ENCODE measurements around the gene IQCE. TPM values are rescaled to one million over a fixed set of nuclear protein-coding genes. Genes with fewer than 3 reads are reported as not detected.

IQCE gene
- total RNA-seq, 1 experiment from 2014 or later: 35.8 TPM

DNA sequence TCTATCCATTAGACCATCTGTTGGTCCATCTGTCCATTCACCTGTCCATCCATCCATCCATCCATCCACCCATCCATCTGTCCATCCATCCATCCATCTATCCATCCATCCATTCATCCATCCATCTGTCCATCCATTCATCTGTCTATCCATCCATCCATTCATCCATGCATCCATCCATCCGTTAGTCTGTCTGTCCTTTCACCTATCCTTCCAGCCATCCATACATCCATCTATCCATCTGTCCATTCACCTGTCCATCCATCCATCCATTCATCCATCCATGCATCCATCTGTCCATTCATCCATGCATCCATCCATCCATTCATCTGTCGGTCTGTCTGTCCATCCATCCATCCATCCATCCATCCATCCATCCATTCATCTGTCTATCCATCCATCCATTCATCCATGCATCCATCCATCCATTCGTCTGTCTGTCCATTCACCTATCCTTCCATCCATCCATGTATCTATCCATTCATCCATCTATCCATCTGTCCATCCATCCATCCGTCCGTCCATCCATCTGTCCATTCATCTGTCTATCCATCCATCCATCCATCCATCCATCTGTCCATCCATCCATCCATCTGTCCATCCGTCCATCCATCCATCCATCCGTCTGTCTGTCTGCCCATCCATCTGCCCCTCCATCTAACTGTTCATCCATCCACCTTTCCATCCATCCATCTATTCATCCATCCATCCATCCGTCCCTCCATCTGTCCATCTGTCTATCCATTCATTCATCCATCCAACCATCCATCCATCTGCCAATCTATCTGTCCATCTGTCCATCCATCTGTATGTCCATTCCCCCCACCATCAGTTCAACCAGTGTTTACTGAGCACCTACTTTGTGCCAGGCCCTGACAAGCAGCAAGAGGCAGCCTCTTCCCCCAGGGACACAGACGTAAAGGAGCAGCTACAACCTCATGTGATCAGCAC lies 44.0 kb upstream of the IQCE start:
- Histone ChIP-seq H3K27ac (no peak overlapping the region), H4K20me1 (ENCODE audit: insufficient read depth) (no peaks in the 10 kb centered on the region), H3K9me3 (ENCODE audit: insufficient read depth, low read depth) (no peaks in the 10 kb centered on the region), H3K9me2 (ENCODE audit: insufficient read depth) (no peaks in the 10 kb centered on the region), H3K4me3 (no peak overlapping the region), H3K4me2 (no peak overlapping the region), H3K36me3 (ENCODE audit: low read depth) (no peaks in the 10 kb centered on the region), H3F3A (ENCODE audit: insufficient read depth, low read depth) (0 out of 2 replicates have a peak, but pooled peaks cover 3% of the 10 kb centered on the region), H3K79me2 (ENCODE audit: low read depth) (no peaks in the 10 kb centered on the region), H3K4me1 (replicated peaks; ENCODE audit: insufficient read depth) (peaks cover 15% of the 10 kb centered on the region), H3K27me3 (ENCODE audit: insufficient read depth, low read depth) (peaks cover 9% of the 10 kb centered on the region; the same call in 1 of the 2 replicates), H2AFZ (no peak overlapping the region)
- CTCF ChIA-PET: no interaction called here
- intact Hi-C loops (cut with micrococcal nuclease; ENCODE audit: unreplicated experiment): no loop called here
- POLR2A ChIA-PET (ENCODE audit: unreplicated experiment): no interaction called here
- BruUV-seq (replicated peaks): no TSS peak
- no peak for TF ChIP-seq EZH2 (IDR thresholded peaks at IDR 0.05; ENCODE audit: low read depth)
- TF ChIP-seq, protein P1, sequence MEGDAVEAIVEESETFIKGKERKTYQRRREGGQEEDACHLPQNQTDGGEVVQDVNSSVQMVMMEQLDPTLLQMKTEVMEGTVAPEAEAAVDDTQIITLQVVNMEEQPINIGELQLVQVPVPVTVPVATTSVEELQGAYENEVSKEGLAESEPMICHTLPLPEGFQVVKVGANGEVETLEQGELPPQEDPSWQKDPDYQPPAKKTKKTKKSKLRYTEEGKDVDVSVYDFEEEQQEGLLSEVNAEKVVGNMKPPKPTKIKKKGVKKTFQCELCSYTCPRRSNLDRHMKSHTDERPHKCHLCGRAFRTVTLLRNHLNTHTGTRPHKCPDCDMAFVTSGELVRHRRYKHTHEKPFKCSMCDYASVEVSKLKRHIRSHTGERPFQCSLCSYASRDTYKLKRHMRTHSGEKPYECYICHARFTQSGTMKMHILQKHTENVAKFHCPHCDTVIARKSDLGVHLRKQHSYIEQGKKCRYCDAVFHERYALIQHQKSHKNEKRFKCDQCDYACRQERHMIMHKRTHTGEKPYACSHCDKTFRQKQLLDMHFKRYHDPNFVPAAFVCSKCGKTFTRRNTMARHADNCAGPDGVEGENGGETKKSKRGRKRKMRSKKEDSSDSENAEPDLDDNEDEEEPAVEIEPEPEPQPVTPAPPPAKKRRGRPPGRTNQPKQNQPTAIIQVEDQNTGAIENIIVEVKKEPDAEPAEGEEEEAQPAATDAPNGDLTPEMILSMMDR (conservative IDR thresholded peaks at IDR 0.05): no peak
- DNase-seq: no peak

DNA sequence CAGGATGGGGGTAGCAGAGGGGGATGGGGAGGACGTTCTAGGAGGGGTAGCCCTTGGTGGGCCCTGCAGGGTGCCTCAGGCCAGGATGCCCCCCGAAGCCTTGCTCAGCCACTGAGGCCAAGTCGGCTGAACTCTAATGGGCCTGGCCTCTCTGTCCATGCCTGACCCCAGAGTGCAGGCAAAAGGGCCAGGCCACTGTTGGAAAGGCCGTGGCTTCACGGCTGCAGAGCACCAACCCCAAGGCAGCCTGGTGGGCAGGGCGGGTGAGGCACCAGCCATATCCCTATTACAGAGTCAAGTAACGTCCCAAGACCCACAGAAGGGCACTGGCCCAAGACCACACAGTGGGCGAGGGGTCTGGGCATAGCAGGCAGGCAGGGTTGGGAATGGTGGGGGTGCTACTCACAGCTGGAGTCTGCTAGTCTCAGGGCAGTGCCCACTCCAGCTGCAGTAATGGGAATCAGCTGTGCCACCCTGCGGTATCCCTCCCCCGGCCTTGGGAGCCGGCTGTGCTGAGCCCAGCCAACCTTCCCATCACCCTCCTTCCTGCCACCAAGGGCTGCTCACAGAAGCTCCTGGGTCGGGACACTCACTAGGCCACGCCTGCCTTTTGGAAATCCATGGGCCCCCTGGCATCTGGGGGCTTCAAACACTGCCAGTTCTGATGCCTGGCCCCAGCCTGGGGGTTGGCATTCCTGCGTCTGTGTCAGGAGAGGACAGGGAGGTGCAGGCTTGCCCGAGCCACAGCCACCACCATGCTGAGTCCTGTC lies 43.2 kb upstream of the IQCE start:
- no TSS peak for BruUV-seq (replicated peaks)
- no peaks in the 10 kb centered on the region for H3K36me3 ChIP-seq (ENCODE audit: low read depth)
- no peaks in the 10 kb centered on the region for H3K9me2 ChIP-seq (ENCODE audit: insufficient read depth)
- H3K79me2 ChIP-seq (ENCODE audit: low read depth): peaks cover 2% of the 10 kb centered on the region; the same call in 1 of the 2 replicates
- POLR2A ChIA-PET (ENCODE audit: unreplicated experiment): no interaction called here
- H3K9me3 ChIP-seq (ENCODE audit: insufficient read depth, low read depth): no peaks in the 10 kb centered on the region
- peaks cover 21% of the 10 kb centered on the region for H3K4me1 ChIP-seq (replicated peaks; ENCODE audit: insufficient read depth)
- H3K4me3 ChIP-seq: no peak overlapping the region
- TF ChIP-seq, protein P1 (conservative IDR thresholded peaks at IDR 0.05): no peak
- no peak for TF ChIP-seq EZH2 (IDR thresholded peaks at IDR 0.05; ENCODE audit: low read depth)
- H2AFZ ChIP-seq: no peak overlapping the region
- H4K20me1 ChIP-seq (ENCODE audit: insufficient read depth): no peaks in the 10 kb centered on the region
- H3K27me3 ChIP-seq (ENCODE audit: insufficient read depth, low read depth): peaks cover 9% of the 10 kb centered on the region; the same call in 1 of the 2 replicates
- CTCF ChIA-PET: no interaction called here
- no peak overlapping the region for H3K4me2 ChIP-seq
- H3F3A ChIP-seq (ENCODE audit: insufficient read depth, low read depth): peaks cover 3% of the 10 kb centered on the region; the same call in 1 of the 2 replicates
- H3K27ac ChIP-seq: no peak overlapping the region
- DNase-seq: no peak
- intact Hi-C loops (cut with micrococcal nuclease; ENCODE audit: unreplicated experiment): no loop called here

DNA sequence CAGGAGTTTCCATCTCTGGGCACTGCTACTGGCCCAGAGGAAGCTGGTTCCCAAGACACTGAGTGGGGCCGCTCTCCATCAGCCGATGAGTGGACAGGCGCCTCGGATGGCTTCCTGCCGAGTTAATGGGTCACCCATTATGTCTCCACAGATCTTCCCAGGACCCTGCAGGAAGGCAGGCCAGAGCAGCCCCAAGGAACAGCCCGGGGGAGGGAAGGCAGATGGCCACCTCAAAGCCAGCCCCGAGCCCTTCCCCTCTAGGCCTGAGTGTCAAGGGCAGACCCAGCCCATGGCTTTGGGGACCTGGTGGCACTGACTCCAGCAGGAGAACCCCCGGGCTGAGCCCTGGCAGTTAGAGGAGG lies 42.6 kb upstream of the IQCE start:
- H3K27ac ChIP-seq: no peak overlapping the region
- CTCF ChIA-PET: no interaction called here

More for the DNA sequence above, 42.6 kb upstream of the IQCE start:
- Histone ChIP-seq H3K9me2 (ENCODE audit: insufficient read depth) (no peaks in the 10 kb centered on the region), H4K20me1 (ENCODE audit: insufficient read depth) (no peaks in the 10 kb centered on the region), H3K9me3 (ENCODE audit: insufficient read depth, low read depth) (no peaks in the 10 kb centered on the region), H3K79me2 (ENCODE audit: low read depth) (peaks cover 5% of the 10 kb centered on the region; the same call in 1 of the 2 replicates), H3K4me2 (no peak overlapping the region), H3K27me3 (ENCODE audit: insufficient read depth, low read depth) (peaks cover 9% of the 10 kb centered on the region; the same call in 1 of the 2 replicates), H2AFZ (no peak overlapping the region), H3F3A (ENCODE audit: insufficient read depth, low read depth) (peaks cover 3% of the 10 kb centered on the region; the same call in 1 of the 2 replicates), H3K36me3 (ENCODE audit: low read depth) (no peaks in the 10 kb centered on the region), H3K4me1 (replicated peaks; ENCODE audit: insufficient read depth) (peaks cover 23% of the 10 kb centered on the region), H3K4me3 (no peak overlapping the region)
- intact Hi-C loops (cut with micrococcal nuclease; ENCODE audit: unreplicated experiment): no loop called here
- TF ChIP-seq EZH2 (IDR thresholded peaks at IDR 0.05; ENCODE audit: low read depth): no peak
- TF ChIP-seq, protein P1 (conservative IDR thresholded peaks at IDR 0.05): no peak
- no peak for DNase-seq
- no TSS peak for BruUV-seq (replicated peaks)
- POLR2A ChIA-PET (ENCODE audit: unreplicated experiment): no interaction called here

All from PC-9 (cell line).